NCI-H2196 treated with DMSO at 0.1 percent for 48 hours (cell line): ENCODE measurements around the gene SOX10.

ENCODE experiments used
- DNase-seq: peaks from one replicate; lab custom pipeline; 2025; ENCODE audit not compliant: unreplicated experiment; lab: John Stamatoyannopoulos, UW

The SOX10 gene

GRCh38 chr22:37931893-37932389 is 52.4 kb downstream of the SOX10 start:
- no peak for DNase-seq

- DNase-seq: no peak
Observed at GRCh38 chr22:37930952-37931440, 53.4 kb downstream of the SOX10 start.

- DNase-seq: no peak
Observed at GRCh38 chr22:37930270-37930951, 53.9 kb downstream of the SOX10 start.

GRCh38 chr22:37929390-37929789 is 55.0 kb downstream of the SOX10 start:
- DNase-seq: no peak

- no peak for DNase-seq
Observed at GRCh38 chr22:37927637-37927936, 56.8 kb downstream of the SOX10 start.

GRCh38 chr22:37926771-37927636 is 57.4 kb downstream of the SOX10 start:
- no peak for DNase-seq

- DNase-seq: no peak
Observed at GRCh38 chr22:37926358-37926757, 58.0 kb downstream of the SOX10 start.

- no peak for DNase-seq
Observed at GRCh38 chr22:37925767-37926166, 58.6 kb downstream of the SOX10 start.

- no peak for DNase-seq
Observed at GRCh38 chr22:37925330-37925729, 59.0 kb downstream of the SOX10 start.

GRCh38 chr22:37924386-37925065 is 59.8 kb downstream of the SOX10 start:
- DNase-seq: no peak

GRCh38 chr22:37923927-37924326 is 60.4 kb downstream of the SOX10 start:
- DNase-seq: no peak
